GM19035 (cell line): ENCODE measurements around the gene FXYD6.

ENCODE experiments used
- ATAC-seq: cut with Tn5 transposase; IDR thresholded peaks from one replicate; pipeline ENCODE4 v1.9.1; 2021; ENCODE audit not compliant: unreplicated experiment

The FXYD6 gene

GRCh38 chr11:117831661-117832415 lies 44.6 kb downstream of the FXYD6 start:
- no peak for ATAC-seq

DNA sequence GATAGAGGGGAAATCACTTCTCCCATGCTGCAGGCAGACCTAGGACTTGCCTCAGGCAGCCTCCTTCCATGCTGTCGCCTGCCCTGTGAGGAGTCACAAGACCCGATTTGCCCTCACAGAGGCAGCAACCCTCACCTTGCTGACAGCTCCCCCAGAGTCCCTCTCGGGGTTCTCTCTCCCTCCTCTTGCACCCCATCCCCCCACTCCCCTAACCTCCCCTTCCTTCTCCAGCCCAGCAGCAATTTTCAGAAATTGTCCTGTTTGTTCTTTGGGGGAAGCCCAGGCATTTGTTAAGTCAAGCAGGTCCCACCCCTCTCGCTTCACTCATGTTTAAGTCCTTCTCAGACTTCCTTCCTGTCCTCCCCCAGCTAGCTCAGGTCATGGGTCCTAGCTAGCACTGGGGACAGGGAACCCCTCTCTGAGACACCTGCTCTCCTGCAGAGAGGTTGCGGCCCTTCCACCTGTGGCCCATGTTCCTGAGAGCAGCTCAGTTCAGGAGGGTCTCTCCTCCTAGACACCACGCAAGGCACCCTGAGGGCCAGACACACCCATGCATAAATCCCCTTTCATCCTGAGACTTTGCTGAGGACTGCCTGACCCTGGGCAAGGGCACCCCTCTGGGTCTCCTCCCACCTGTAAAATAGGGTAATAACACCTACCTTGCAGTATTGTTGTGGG lies 45.6 kb downstream of the FXYD6 start:
- ATAC-seq = no peak

- ATAC-seq = no peak
Observed at GRCh38 chr11:117830072-117830471, 46.4 kb downstream of the FXYD6 start.

DNA sequence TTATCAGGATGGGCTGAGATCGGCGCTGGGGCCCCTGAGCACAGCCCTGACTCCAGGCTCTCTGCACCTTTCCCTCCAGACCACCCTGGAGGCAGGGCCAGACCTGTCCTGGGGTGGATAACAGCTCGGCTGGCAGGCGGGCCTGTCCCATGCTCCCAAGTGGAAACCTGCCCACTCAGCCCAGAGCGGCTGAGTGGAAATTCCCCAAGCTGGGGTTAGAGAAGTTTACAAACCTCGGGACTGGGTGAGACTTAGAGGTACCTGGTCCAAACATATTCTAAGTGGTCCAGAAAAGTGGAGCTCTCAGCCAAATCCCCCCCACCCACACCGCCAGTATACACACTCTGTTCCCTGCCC lies 47.1 kb downstream of the FXYD6 start:
- ATAC-seq = no peak

GRCh38 chr11:117828611-117829368 lies 47.7 kb downstream of the FXYD6 start:
- no peak for ATAC-seq

DNA sequence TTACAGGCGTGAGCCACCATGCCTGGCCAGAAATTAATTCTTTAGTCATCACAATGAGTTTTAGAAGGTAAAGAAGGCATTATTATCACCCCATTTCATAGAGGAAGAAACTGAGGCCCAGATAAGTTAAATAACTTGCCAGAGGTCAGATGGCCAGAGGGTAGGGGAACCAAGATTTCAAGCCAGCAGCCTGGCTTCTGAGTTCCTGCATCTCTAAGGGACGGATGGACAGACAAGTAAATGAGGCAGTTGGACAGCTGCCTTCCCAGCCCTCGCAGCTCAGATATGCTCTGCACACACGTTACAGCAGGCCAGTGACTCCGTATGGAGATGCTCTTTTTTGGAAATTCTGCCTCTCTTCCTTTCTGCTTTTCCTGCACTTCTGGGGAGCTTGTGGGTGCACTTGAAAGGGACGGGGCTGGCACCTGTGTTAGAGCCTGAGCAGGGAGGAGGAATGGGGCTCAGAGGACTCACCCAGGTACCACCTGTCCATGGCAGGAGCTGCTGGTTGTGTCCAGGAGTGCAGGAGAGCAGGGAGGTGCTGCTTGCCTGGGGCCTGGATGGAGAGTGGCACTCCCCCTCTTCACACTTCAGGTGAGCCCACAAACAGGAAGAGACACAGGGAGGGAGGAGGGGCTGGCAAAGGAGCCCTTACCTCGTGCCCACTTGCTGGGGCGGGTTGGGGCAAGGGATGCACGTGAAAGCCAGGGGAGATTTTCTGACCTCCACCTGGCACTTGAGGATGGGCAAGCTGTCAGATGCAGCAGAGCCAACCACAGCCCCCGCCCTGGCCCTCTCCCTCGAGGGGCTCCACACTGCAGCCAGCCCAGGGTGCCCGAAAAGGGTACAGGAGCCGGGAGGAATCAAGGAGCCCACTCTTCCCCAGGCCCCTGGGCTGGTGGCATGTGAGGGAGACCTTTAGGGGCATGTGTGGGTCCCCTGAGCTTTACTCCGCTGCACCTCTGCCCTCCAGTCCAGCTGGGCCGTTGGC lies 48.6 kb downstream of the FXYD6 start:
- ATAC-seq = no peak

- ATAC-seq = no peak
Observed at GRCh38 chr11:117826832-117827231, 49.6 kb downstream of the FXYD6 start.

- ATAC-seq = no peak
Observed at GRCh38 chr11:117826190-117826570, 50.3 kb downstream of the FXYD6 start.

- ATAC-seq = no peak
Observed at GRCh38 chr11:117825538-117826189, 50.8 kb downstream of the FXYD6 start.

DNA sequence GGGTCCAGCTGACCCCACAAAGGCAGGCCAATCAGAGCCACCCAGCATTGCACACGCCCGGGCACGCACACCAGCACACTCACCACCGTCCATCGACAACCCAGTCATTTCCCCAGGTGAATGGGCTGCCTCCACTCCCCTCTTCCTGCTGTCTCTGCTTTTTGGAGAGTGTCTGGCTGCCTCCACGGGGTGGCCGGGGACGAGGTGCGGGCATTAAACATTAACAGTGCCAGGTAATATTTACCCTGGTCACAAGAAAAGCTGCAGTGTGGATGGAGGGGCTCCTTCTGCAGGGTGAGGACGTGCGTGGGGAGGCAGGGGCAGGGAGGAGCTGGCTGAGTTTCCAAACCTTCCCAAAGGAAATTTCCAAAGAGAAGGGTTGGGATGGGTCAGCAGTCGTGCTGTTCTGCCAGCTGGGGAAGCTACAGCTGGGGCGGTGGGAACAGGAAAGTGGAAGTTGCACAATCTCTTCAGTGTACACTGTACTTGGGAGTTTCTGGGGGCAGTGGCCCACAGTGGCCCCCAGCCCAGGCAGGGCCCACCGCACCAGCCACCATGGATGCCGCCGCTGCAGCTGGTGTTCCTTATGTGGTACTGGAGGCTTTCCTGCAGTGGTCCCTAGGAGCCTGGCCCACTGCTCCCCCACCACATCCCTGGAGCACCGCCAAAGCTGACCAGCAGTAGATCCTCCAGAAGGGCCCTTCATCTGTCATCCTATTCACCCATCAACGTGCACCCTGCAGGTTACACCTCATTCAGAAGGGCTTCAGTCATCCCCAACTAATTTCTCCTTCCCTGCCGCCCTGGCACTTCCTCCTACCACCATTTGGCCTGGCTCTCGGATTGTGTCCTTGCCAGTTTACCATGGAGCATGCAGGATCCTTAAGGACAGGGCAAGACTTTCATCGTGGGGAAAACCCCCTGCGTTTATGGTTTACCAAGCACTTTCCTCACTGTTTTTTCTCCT lies 51.6 kb downstream of the FXYD6 start, which contains the start of gene FXYD2:
TSS of gene FXYD2 (minus strand) at position 174 of the 967 bp plus-strand sequence. CDS start at position 108, 66 bp downstream.
- ATAC-seq = no peak

DNA sequence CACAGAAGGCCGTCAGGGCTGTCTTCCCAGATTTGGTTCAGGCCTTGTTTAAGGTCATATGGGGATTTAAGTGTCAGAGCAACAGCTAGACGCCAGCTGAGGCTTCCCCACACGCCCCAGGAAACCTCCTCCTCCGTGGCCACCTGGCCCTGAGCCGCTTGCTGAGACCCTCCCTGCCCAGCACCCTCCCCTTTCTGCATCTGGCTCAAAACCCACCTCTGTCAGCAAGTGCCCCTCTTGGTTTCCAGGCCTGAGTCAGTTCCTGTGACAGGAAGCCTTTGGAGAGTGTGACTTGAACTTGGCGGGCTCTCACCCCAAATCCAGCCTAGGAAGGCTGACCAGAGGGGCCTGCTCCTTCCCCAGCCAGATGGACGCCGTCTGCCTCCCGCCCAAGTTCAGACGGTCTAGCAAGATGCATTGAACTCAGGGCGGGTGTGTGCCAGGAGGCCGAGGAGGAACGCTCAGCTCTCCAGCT lies 52.5 kb downstream of the FXYD6 start:
- ATAC-seq = no peak

DNA sequence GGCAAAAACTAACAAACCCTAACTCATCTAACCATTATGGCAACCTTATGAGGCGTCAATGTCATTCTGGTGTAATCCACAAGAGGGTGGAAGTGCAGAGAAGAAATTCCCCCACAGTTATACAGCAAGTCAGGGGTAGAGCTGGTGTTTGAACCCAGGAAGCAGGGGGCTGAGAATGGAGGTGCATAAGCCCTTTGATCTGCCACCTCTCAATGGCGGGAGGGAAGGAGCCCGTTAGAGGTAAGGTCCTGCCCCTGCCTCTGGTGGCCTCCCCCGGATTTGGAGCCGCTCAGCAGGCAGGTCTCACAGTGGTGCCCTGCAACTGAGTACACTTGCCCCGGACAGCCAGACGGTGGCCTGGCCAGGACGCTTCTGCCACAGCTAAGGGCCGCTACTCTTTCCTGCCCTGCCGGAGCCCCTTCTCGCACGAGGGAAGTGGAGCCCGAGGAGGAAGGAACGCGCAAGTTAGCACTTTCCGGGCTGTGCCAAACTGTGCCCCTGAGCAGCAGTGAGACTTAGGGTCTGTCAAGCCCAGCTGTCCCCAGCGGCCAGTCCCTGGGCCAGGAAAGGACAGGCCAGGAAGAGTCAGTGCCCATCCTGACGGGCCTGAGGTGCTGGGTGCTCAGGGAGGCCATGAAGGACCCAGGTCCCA lies 53.0 kb downstream of the FXYD6 start:
- ATAC-seq = no peak

GRCh38 chr11:117822074-117823033 lies 54.1 kb downstream of the FXYD6 start:
- no peak for ATAC-seq

GRCh38 chr11:117821431-117821830 lies 55.0 kb downstream of the FXYD6 start:
- ATAC-seq = no peak

- ATAC-seq = no peak
Observed at GRCh38 chr11:117820516-117820915, 55.9 kb downstream of the FXYD6 start.

DNA sequence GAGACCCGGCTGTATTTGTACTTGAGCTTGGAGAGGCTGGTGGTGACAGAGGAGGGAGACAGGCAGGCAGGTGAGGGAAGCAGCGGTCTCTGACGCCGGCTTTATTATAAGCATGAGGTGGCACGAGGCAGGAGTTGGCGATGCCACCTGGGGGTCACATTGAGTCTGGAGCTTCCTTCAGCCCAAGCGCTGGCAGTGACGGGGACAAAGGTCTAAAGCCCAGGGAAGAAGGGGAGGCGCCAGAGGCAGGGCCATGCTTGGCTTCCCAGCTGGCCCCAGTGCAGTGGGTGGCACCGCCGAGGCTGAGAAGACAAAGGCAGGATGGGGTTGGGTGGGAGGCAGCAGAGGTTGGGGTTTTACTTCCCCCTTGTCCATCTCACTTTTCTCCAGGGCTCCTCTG lies 56.4 kb downstream of the FXYD6 start:
- no peak for ATAC-seq
